ENCODE data around the gene GRIP2.
"Not testable (repeated sequence)": the region's sequence is repeated elsewhere in the genome, so short reads cannot be mapped to it uniquely, and the experiment has no call there.

Gene GRIP2

GRCh38 chr3:14518893-14519292 is 21.2 kb downstream of the GRIP2 start:
- TF ChIP-seq, protein P1, sequence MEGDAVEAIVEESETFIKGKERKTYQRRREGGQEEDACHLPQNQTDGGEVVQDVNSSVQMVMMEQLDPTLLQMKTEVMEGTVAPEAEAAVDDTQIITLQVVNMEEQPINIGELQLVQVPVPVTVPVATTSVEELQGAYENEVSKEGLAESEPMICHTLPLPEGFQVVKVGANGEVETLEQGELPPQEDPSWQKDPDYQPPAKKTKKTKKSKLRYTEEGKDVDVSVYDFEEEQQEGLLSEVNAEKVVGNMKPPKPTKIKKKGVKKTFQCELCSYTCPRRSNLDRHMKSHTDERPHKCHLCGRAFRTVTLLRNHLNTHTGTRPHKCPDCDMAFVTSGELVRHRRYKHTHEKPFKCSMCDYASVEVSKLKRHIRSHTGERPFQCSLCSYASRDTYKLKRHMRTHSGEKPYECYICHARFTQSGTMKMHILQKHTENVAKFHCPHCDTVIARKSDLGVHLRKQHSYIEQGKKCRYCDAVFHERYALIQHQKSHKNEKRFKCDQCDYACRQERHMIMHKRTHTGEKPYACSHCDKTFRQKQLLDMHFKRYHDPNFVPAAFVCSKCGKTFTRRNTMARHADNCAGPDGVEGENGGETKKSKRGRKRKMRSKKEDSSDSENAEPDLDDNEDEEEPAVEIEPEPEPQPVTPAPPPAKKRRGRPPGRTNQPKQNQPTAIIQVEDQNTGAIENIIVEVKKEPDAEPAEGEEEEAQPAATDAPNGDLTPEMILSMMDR (IDR thresholded peaks at IDR 0.05; ENCODE audit: low read depth, low read length, missing control alignments) = no peak
- DNase-seq (ENCODE audit: low read depth) = no peak
- in situ Hi-C loops (cut with HindIII; ENCODE audit: low sequenced_read_pairs) = no loop called here
- no peak overlapping the region for H3K4me3 ChIP-seq (ENCODE audit: low read depth, low read length)

GRCh38 chr3:14518432-14518802 is 21.7 kb downstream of the GRIP2 start:
- TF ChIP-seq, protein P1 (IDR thresholded peaks at IDR 0.05; ENCODE audit: low read depth, low read length, missing control alignments) = no peak
- no peak overlapping the region for H3K4me3 ChIP-seq (ENCODE audit: low read depth, low read length)
- DNase-seq (ENCODE audit: low read depth) = no peak
- in situ Hi-C loops (cut with HindIII; ENCODE audit: low sequenced_read_pairs) = no loop called here

DNA sequence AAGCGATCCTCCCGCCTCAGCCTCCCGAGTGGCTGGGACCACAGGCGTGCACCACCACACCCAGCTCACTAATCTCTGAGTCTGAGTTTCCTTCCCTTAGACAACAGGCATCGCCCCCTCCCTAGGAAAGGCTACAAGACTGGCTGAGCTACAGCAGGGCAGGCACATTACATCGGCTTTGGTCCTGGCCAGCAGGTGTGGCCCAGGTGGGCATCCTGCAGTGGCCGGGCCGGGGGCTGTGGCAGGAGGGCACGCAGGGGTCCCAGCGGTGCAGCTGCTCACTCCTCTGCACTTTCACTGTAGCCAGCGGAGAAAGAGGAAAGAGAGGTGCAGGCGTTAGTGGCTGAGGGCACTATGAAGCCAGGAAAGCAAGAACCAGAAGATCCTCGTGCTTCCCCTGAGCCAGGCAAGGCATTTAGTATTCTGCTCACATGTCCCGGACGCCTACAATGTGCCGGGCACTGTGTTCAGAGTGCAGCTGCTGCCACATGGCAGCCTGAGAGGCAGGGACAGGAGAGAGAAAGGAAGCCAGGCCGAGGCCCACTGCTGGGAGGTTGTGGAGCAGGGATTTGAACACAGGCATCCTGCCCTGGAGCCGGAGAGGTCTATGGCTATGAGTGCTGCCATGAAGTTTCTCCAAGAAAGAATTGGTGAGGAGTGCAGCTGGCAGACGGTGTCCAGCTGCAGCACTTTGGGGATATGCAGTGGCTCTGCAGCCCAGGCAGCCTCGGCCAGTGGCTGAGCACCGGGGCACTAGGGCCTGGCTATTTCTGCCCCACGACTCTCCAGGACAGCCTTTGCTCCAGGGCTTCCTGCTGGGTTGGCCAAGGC is 22.3 kb downstream of the GRIP2 start:
- no peak overlapping the region for H3K4me3 ChIP-seq (ENCODE audit: low read depth, low read length)
- in situ Hi-C loops (cut with HindIII; ENCODE audit: low sequenced_read_pairs) = no loop called here
- no peak for DNase-seq (ENCODE audit: low read depth)
- TF ChIP-seq, protein P1 (IDR thresholded peaks at IDR 0.05; ENCODE audit: low read depth, low read length, missing control alignments) = no peak

GRCh38 chr3:14516738-14517345 is 23.3 kb downstream of the GRIP2 start:
- no peak overlapping the region for H3K4me3 ChIP-seq (ENCODE audit: low read depth, low read length)
- in situ Hi-C loops (cut with HindIII; ENCODE audit: low sequenced_read_pairs) = no loop called here
- DNase-seq (ENCODE audit: low read depth) = no peak
- TF ChIP-seq, protein P1 (IDR thresholded peaks at IDR 0.05; ENCODE audit: low read depth, low read length, missing control alignments) = no peak

DNA sequence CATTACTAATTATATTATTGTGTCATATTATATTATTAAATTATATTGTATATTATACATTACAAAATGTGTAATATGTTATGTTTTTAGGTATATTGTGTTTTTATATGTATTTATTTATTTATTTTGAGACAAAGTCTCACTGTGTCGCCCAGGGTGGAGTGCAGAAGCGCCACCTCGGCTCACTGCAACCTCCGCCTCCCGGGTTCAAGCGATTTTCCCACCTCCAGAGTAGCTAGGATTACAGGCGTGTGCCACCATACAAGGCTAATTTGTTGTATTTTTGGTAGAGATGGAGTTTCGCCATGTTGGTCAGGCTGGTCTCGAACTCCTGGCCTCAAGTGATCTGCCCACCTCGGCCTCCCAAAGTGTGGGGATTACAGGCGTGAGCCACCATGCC is 24.6 kb downstream of the GRIP2 start:
- H3K4me3 ChIP-seq (ENCODE audit: low read depth, low read length); DNase-seq (ENCODE audit: low read depth); in situ Hi-C loops (cut with HindIII; ENCODE audit: low sequenced_read_pairs): not testable (repeated sequence)

- in situ Hi-C loops (cut with HindIII; ENCODE audit: low sequenced_read_pairs) = no loop called here
- DNase-seq (ENCODE audit: low read depth) = no peak
- H3K4me3 ChIP-seq (ENCODE audit: low read depth, low read length) = no peak overlapping the region
- TF ChIP-seq, protein P1 (IDR thresholded peaks at IDR 0.05; ENCODE audit: low read depth, low read length, missing control alignments) = no peak
These were observed 25.8 kb downstream of the GRIP2 start for GRCh38 chr3:14514323-14514720.

Measured in astrocyte of the cerebellum (primary cell).